NCI-H526 (cell line): ENCODE data around the gene NIPBL.
"Not testable (repeated sequence)": the region's sequence is repeated elsewhere in the genome, so short reads cannot be mapped to it uniquely, and the experiment has no call there.

Experiments used
- DNase-seq, 2 experiments: peaks; one replicate each; lab custom pipeline; 2025; lab: John Stamatoyannopoulos, UW

The NIPBL gene

DNA sequence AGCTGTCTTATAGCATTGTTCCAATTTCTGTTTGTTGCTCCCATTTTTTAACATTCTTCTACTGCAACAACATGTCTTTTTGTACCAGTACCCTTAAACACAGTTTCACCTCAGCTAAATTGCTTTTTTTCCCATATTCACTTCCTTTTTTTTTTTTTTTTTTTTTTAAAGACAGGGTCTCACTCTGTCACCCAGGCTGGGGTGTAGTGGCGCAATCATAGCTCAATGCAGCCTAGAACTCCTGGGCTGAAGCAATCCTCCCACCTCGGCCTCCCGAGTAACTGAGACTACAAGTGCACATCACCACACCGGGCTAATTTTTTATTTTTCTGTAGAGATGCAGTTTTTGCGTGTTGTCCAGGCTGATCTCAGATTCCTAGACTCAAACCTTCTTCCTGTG, 161.3 kb downstream of the NIPBL start:
- no peak for DNase-seq

DNA sequence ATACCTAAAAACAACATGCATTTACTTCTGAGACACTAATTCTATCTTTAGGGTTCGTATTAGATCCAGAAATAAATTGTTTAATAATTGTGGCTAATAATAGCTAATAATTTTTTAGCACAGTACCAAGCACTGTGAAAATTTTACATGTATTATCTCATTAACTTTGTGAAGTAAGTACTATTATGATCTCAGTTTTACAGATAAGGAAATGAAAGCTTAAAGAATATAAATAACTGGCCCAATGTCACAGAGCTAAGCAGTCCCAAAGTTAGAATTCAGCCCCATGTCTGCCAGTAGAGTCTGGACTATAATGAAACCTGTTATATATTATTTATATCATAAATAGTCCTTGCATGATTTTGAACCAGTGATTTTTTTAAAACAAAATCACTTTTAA, 163.3 kb downstream of the NIPBL start:
- DNase-seq, result no peak

DNA sequence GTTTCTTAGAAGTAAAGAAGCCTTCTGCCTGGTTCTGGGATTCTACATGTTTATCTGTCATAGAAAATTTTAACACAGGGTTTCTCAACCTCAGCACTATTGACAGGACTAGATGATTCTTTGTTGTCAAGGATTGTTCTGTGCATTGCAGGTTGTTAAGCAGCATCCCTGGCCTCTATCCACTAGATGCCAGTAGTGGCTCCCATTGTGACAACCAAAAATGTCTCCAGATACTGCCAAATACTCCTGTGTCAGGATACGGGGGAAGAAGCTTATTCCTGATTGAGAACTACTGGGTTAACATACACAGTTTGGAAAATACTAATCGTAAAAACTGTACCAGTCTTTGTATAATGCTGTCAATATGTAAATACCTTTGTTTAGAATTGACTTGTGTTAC, 167.1 kb downstream of the NIPBL start:
- peak in 1 of 2 experiments; percentile 50 for DNase-seq

DNA sequence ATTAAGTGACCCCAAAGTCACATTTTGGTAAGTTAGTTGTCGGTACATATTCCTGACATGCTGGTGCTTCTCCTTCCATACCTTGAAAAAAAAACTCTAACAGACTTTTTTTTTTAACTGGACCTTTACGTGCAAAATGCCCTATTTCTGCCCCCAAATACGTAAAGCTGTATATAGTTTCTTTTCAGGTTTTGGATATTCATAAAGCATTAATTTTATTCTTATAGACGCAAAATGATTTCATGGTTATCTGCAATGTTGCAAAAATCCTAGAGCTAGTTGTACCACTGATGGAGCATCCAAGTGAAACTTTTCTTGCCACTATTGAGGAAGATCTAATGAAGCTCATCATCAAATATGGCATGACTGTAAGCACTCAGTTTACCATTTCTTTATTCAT, 167.6 kb downstream of the NIPBL start:
- no peak for DNase-seq

DNA sequence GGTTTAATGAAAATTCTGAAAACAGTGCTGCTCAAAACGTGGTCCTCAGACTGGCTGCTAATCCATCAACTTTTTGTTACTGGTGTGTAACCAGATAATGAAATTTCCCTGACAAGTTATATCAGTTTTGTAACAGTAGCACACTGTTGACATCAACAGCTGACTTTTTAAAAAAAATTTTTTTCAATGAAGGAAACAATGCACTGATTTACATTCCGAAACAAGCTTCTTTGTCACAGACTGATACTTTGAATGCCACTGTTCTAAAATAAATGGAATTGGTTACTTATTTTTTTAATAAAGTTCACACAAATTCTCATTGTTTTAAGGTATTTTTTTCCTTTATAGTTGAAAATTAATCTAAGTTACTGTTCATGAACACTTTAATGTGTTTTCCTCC, 169.1 kb downstream of the NIPBL start:
- no peak for DNase-seq

DNA sequence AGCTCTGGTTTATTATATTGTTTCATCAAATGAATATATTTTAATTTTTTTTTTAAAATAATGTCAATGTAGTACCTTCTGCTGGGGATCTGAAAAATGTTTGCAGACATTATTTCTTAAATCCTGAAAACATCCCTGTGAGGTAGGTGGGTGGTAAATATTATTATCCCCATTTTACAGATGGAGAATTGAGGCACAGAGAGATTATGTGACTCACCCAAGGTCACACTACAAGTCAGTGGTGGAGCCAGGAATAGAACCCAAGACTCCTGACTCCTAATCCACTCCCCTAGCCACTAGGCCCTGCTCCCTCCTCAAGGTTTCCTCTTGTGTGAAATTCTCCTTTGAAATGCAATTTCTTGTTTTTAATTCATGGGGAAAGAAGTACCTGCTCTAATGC, 171.4 kb downstream of the NIPBL start:
- no peak for DNase-seq

DNA sequence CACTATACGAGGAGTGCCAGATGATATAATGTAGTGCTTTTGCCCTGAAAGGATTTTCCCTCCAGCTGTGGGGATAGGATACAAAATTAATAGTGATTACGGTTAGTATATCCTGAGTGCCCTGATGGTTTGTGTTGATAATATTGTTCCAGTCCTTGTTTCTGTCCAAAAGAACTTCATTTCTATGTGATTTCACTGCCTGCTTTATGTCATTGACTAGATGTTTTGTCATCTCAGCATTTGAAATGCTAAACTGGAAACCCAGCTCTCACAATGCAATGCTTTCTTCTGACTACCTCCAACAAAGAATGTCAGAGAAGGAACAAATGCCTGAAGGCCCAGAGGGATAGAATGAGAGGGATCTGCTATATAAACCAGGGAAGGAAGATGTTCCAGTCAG, 177.8 kb downstream of the NIPBL start:
- DNase-seq, result no peak

DNA sequence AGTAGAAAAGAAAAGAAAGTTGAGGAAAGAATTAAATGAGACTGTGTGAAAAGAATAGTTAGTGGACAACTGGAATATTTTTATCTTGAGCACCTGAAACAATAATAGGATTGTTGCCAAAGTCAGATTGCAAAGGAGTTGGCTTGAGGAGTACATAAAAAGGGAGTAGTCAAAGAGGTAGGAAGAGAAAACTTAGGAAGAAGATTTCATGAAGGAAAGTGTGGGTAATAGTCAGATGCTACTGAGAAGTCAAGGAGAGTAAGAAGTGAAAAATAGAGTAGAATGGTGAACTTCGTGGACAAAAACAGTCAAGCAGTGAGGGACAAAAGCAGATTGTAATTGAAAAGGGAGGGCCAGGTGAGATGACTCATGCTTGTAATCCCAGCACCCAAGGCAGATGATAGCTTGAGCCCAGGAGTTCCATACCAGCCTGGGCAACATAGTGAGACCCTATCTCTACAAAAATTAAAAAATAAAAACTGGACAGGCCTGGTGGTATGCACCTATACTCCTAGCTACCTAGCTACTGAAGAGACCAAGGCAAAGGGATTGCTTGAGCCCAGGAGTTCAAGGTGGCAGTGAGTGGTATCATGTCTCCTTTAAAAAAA, 178.9 kb downstream of the NIPBL start:
- DNase-seq, result no peak

DNA sequence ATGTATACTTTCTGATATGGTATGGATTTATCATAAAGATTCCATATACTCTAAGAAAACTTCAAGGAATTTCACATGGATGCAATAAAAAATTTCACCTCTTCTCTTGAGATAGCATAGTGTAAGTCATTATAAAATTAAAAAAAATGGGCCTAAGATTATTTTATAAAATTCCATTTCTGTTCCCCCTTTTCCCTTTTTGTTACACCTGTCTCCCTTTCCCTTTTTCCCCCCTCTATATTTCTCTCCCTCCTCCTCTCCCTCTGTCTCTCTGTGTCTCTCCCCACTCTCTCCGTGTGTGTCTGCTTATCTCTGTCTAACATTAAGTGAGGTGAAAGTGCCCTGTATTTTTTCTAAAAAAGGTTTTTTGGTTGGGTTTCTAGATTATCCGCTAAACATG, 180.2 kb downstream of the NIPBL start:
- DNase-seq, result no peak

DNA sequence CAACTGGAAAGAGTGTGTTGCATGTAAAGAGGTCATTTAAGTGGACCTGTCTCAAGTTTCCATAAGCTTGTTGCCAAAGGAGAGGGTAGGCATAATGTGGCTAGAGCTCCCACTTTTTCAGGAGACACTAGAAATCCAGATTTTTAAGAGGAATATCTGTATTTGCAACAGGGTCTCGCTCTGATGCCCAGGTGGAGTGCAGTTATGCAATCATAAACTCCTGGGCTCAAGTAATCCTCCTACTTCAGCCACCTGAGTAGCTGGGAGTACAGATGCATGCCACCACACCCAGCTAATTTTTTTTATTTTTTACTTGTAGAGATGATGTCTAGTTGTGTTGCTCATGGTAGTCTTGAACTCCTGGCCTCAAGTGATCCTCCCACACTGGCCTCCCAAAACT, 183.5 kb downstream of the NIPBL start:
- no peak for DNase-seq

DNA sequence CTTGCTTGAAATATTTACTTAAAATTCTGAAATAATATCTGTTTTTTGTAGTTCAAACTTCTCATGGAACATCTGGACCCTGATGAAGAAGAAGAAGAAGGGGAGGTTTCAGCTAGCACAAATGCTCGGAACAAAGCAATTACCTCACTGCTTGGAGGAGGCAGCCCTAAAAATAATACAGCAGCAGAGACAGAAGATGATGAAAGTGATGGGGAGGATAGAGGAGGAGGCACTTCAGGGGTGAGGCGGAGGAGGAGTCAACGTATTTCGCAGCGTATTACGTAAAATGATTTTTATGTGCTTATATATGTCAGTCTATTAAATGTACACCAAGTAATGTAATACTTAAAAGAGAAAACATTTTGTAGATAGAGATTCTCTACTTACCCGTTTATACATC, 187.2 kb downstream of the NIPBL start:
- DNase-seq, result no peak

DNA sequence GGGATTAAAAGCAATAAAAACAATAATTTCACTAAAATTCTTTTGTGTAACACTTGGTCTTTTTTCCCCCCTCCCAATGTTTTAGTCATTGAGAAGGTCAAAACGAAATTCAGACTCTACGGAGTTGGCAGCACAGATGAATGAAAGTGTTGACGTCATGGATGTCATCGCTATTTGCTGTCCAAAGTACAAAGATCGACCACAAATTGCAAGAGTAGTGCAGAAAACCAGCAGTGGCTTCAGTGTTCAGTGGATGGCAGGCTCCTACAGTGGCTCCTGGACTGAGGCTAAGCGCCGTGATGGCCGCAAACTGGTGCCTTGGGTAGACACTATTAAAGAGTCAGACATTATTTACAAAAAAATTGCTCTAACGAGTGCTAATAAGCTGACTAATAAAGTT, 187.9 kb downstream of the NIPBL start:
- DNase-seq, result no peak

DNA sequence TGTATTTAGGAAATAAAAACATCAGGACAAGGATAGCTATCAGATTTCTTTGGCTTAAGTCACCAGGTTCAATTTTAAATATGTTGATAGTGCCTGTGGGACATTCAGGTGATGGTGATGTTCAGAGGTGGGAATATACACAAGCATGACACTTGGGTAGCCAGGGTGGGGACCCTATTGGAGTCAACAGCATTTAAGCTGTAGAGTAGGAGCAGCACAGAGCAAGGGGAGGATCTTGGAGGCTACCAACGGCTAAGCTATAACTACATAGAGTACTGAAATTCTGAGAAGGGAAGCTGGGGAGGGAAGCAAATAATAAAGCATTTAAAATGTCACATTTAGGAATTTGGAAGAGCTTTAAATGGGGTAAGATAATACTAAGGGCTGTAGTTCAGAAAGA, 194.9 kb downstream of the NIPBL start:
- DNase-seq, result no peak

DNA sequence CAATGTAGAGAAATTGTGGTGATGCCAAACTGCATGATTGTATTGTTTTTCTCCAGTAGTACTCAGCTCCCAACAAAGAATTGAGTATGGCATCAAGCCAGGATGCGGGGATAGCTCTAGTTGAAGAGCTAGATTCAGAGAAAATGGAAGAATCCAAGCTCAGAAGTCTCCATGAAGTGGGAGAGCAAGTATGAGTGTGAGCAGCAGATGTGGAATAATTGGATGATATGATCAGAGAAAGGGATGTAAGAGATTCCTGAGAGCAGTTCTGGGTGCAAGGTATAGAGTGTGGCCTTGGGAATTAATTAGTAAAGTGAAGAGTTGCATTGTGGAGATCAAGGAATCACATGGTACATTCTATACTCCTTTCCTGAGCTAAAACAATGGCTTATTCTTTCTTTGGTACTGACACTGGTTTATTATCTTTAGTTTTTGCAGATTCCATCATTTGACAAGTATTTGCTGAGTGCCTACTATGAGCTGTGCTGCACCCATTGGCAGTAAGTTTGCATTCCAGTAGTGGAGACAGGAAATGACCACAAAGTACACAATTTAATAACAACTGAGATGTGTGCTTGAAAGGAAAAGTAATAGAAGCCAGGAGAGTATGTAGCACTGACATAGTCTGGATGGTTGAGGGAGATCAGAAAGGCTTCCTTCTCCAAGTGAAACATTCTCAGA, 195.5 kb downstream of the NIPBL start:
- DNase-seq, result no peak

DNA sequence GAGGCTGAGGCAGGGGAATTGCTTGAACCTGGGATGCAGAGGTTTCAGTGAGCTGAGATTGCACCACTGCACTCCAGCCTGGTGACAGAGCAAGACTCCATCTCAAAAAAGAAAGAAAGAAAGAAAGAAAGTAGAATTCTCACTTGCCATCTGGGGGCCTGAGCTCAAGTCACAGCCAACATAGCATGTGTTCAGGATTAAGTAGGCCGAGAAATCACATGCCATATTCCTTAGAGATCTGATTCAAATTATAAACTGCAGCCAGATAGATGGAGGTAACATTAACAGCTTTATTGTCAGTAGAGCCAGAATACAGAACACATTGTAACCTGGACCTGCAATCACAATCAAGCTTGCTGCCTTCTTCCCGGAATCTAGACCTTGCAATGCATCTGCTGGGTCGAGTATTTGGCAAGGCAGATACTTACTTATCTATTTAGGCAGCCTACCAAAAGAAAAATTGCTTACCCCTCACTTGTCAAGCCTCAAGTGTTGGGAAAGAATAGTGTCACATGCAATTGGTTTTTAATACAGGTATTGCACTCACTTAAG, 198.9 kb downstream of the NIPBL start:
- no peak for DNase-seq

DNA sequence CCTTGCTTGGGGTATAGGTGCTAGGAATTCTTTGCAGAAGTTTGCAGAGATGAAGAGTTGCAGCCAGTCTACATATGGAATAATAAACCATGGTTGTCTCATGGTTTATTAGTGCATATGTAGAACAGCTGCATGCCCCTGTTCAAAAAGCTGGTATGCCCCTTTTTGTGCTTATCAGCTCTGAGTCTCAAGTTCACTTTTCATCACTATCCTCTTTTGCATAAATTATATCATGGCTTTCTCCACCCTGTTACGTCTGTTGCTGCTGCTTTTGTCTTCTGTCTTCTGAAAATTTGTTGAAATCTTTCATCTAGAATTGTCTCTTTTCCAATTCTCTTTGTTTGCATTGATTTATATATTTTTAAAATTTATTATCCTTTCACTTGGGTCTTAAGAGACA, 200.6 kb downstream of the NIPBL start:
- peak; percentile 18 to 48 for DNase-seq

DNA sequence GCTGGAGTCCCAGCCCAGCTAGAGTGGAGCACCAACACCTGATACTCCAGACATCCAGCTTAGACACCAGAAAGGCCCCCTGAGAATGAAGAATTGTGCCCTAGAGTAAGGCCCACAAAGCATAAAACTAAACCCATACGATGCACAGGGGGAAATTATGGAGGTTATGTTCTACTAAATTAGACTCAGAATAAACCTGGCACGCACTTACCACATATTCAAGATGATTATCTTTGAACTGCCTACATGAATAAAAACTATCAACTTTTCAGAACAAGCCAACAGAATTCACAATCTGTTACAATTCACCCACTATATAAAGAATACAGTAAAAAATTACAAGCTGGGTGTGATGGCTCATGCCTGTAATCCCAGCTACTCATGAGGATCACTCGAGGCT, 204.1 kb downstream of the NIPBL start:
- DNase-seq, result no peak

DNA sequence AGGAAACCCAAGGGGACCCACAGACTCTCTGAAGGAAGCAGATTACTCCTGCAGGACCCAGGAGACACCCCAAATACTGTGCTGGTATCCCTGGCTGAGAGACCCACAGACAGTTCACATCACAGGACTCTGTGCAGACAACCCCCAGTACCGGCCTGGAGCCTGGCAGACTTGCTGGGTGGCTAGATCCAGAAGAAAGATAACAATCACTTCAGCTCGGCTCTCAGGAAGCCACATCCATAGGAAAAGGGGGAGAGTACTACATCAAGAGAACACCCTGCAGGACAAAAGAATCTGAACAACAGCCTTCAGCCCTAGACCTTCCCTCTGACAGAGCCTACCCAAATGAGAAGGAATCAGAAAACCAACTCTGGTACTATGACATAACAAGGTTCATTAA, 206.4 kb downstream of the NIPBL start:
- not testable (repeated sequence) for DNase-seq

DNA sequence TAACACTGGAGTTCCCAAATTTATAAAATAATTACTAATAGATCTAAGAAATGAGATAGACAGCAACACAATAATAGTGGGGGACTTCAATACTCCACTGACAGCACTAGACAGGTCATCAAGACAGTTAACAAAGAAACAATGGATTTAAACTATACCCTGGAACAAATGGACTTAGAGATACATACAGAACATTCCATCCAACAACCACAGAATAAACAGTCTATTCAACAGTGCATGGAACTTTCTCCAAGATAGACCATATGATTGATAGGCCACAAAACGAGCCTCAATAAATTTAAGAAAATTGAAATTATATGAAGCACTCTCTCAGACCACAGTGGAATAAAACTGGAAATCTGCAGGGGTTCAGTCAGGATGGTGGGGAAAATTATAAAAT, 209.5 kb downstream of the NIPBL start:
- not testable (repeated sequence) for DNase-seq

DNA sequence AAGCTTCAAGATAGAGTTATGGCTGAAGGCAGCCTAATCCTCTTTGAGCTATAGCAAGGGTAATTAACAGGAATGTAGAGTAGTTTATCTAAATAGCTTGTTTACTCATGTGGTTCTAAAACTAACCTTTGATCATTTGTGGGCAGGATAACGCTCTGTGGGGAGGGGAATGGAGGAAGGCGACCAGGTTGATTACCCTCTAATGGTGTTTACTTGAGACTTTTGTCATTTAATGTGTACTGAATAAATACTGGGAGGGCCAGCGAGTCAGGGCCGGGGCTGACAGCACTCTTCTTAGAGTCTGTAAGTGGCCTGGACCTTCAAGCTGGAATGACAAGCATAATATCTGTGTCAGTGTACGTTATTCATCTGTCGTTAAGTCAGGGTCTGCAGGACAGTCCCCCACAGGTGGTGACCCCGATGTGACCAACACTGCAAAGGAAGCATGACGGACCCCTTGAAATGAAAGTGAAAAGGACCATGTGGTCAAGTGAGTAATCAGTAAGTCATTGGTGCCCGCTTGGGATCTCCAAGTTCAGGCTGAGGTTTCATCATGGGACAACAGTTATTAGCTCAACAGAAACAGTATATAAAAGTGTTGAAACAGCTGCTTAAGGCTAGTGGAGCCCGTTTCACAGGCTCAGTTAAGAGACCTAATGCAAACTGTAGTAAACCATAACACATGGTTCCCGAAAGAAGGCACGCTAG, 210.1 kb downstream of the NIPBL start:
- no peak for DNase-seq

DNA sequence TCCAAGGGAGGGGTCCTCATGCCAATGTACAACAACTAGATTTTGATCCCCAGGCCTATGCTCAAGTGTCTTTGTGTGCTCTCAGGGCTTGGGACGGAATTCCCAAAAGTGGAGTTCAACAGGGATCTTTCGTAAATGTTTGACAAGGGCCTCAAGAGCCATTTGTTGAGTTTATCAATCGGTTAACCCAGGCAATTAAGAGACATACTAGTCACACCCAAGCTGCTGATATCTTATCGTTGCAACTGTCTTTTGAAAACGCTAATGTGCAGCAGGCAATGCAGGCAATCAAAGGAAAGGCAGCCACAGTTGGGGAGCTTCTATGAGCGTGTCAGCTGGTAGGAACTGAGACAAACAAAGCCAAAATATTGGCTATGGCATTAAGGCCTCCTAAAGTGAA, 211.4 kb downstream of the NIPBL start:
- no peak for DNase-seq

DNA sequence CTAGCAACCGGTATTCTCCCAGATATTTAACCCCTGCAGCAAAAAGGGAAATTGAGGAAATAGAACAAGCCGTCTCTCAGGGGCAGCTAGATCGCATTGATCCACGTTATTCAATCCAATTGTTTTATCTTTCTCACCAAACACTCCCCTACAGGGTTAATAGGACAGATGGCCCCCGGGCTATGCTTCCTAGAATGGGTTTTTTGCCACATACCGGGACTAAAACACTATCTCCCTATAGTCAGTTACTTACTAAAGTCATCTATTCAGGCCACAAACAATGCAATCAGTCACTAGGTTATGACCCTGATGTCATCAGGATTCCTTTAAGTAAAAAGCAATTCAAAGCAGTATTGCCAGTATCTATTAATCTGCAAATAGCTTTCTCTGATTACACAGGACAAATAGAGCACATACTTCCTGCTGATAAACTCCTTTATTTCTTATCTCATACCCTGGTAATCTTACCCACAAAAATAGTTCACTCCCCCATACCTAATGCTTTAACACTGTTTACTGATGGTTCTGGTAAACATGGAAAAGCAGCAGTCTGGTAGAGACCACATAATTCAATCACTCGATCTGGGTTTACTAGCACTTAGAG, 213.7 kb downstream of the NIPBL start:
- DNase-seq, result no peak

DNA sequence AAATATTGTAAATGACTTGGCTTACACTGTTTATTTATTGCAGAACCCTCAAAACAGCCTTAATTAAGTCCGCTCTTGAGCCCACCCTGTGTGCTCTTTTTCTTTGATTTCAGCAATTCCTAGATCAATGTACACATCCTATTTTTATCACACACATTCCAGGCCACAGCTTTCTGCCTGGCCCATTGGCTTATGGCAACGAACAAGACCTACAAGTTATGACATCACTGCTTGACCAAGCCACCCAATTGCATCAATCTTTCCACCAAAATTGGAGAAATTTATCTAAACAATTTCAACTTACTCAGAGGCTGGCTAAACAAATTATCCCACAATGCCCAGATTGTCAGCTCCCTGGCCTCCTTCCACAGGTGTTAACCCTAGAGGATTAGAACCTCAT, 214.2 kb downstream of the NIPBL start:
- DNase-seq, result no peak
